Esophagus squamous epithelium (tissue), 4 donors: Measurements from ENCODE around the gene ZBTB4.

Source experiments
- POLR2A ChIP-seq, 4 donors: fragments of 450-650 bp; IDR thresholded peaks; one replicate each; pipeline ENCODE4 v1.6.1; 2017; ENCODE audit warnings: antibody characterized with exemption in 4 of 4, mild to moderate bottlenecking in 4 of 4, moderate library complexity in 3 of 4
- TF ChIP-seq, protein P1 (sequence below), 6 experiments: fragments of 450-650 bp in 4 of 6; fragments of 200-600 bp in 2 of 6; sonication (generic) in 2 of 6; IDR thresholded peaks; one replicate each; pipeline ENCODE4 v1.5.1; 2016 to 2019; ENCODE audit warnings: antibody characterized with exemption in 6 of 6, mild to moderate bottlenecking in 4 of 6, moderate library complexity in 4 of 6

DNA sequence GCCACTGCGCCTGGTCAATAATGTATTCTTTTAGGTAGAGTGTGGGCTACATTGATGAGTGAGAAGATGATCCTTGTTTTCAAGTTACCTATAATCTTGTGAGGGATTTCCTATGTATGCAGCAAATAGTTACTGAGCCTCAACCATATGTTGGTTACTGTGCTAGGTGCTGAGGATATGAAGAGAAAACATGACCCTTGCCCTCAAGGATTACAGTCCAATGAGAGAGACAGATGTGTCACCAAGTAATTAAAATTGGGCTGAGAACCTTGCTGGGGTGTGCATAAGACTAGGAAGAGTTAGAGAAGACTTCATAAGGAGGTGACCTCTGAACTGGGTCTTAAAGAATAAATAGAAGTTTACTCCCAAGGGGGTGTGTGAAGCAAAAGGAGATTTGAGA is 12.2 kb upstream of the ZBTB4 start:
- TF ChIP-seq, protein P1, sequence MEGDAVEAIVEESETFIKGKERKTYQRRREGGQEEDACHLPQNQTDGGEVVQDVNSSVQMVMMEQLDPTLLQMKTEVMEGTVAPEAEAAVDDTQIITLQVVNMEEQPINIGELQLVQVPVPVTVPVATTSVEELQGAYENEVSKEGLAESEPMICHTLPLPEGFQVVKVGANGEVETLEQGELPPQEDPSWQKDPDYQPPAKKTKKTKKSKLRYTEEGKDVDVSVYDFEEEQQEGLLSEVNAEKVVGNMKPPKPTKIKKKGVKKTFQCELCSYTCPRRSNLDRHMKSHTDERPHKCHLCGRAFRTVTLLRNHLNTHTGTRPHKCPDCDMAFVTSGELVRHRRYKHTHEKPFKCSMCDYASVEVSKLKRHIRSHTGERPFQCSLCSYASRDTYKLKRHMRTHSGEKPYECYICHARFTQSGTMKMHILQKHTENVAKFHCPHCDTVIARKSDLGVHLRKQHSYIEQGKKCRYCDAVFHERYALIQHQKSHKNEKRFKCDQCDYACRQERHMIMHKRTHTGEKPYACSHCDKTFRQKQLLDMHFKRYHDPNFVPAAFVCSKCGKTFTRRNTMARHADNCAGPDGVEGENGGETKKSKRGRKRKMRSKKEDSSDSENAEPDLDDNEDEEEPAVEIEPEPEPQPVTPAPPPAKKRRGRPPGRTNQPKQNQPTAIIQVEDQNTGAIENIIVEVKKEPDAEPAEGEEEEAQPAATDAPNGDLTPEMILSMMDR (IDR thresholded peaks at IDR 0.05), result no peak
- TF ChIP-seq POLR2A (IDR thresholded peaks at IDR 0.05), result no peak
